GM12878 (cell line): Measurements from ENCODE around the gene SCMH1. TPM values are rescaled to one million over a fixed set of nuclear protein-coding genes. Genes with fewer than 3 reads are reported as not detected.

ENCODE experiments used
- ATAC-seq: fragments of 200-7000 bp; cut with Tn5 transposase; 3 replicates; pipeline ENCODE4 v1.9.1; 2020; ENCODE audit warnings: mild to moderate bottlenecking, moderate library complexity
- BruUV-seq: library from RNA; stranded (reverse); fragments of 400-500 nt; replicated peaks from 2 replicates; lab custom pipeline; 2021; lab: Mats Ljungman, UMichigan
- CTCF ChIA-PET: fragments of 300-600 bp; sonication (Branson Sonifier 250); formaldehyde crosslinking; extraction: SDS; loops from one replicate; lab custom pipeline; 2021; ENCODE audit warnings: inconsistent platforms; lab: Yijun Ruan, JAX
- POLR2A ChIA-PET: fragments of 350-600 bp; formaldehyde crosslinking; extraction: SDS; loops from one replicate; lab custom pipeline; 2021; ENCODE audit warnings: inconsistent platforms; lab: Charles Lee
- RAD21 ChIA-PET: fragments of 300-600 bp; sonication (Branson Sonifier 250); formaldehyde crosslinking; loops from one replicate; lab custom pipeline; 2023; ENCODE audit warnings: antibody characterized with exemption; ENCODE audit not compliant: unreplicated experiment; lab: Charles Lee
- SMC1A ChIA-PET: fragments of 300-600 bp; sonication (Branson Sonifier 250); formaldehyde crosslinking; loops from one replicate; lab custom pipeline; 2023; ENCODE audit not compliant: unreplicated experiment, uncharacterized antibody; lab: Charles Lee
- DNase-seq: peaks from one replicate; pipeline ENCODE4 v3.0.0-alpha.2; 2011; ENCODE audit warnings: low read depth, low spot score
- FAIRE-seq: peaks from 3 replicates; lab custom pipeline; 2011; peaks lifted over from hg19 to GRCh38; lab: Jason Lieb, UNC
- H2AFZ ChIP-seq: 2 replicates; pipeline ENCODE4 v1.6.0; 2011; ENCODE audit warnings: low read depth, low read length, control low read depth; ENCODE audit not compliant: control insufficient read depth
- H3K27ac ChIP-seq: 2 replicates; pipeline ENCODE4 v1.5.1; 2011; ENCODE audit warnings: control low read depth; ENCODE audit not compliant: control insufficient read depth, insufficient read depth
- H3K27me3 ChIP-seq, 2 experiments: replicated peaks in 1 of 2; 2 replicates each; pipeline versions ENCODE4 v1.6.0 to v1.6.1; 2011; ENCODE audit warnings: low read length in 1 of 2; ENCODE audit not compliant: control insufficient read depth in 2 of 2, insufficient read depth in 2 of 2
- H3K36me3 ChIP-seq, 2 experiments: 2 replicates each; pipeline ENCODE4 v1.5.1; 2011; ENCODE audit warnings: low read length in 1 of 2; ENCODE audit not compliant: control insufficient read depth in 2 of 2, insufficient read depth in 2 of 2
- H3K4me1 ChIP-seq: 2 replicates; pipeline ENCODE4 v1.6.1; 2011; ENCODE audit warnings: mild to moderate bottlenecking, low read length, moderate library complexity, mixed read lengths; ENCODE audit not compliant: control insufficient read depth, insufficient read depth
- H3K4me2 ChIP-seq: 2 replicates; pipeline ENCODE4 v1.6.0; 2011; ENCODE audit warnings: control low read depth; ENCODE audit not compliant: control insufficient read depth, insufficient read depth
- H3K4me3 ChIP-seq: fragments of 200-600 bp; sonication (generic); 2 replicates; pipeline ENCODE4 v1.5.1; 2016
- H3K79me2 ChIP-seq: 2 replicates; pipeline ENCODE4 v1.6.0; 2011; ENCODE audit warnings: low read length; ENCODE audit not compliant: control insufficient read depth, insufficient read depth
- H3K9ac ChIP-seq: 2 replicates; pipeline ENCODE4 v1.8.0; 2011; ENCODE audit warnings: low read length, control low read depth, mixed read lengths; ENCODE audit not compliant: control insufficient read depth, insufficient read depth
- H3K9me3 ChIP-seq: replicated peaks from 3 replicates; pipeline ENCODE4 v1.5.1; 2011; ENCODE audit warnings: mild to moderate bottlenecking, low read length; ENCODE audit not compliant: control insufficient read depth, insufficient read depth
- H4K20me1 ChIP-seq: 2 replicates; pipeline ENCODE4 v1.6.0; 2011; ENCODE audit not compliant: control insufficient read depth, insufficient read depth
- CUX1 ChIP-seq: IDR thresholded peaks from 2 replicates; pipeline ENCODE4 v1.6.1; 2012; ENCODE audit warnings: improper control_type of control experiment, low read depth, low read length; ENCODE audit not compliant: insufficient replicate concordance
- FOS ChIP-seq: IDR thresholded peaks from 3 replicates; pipeline ENCODE4 v1.6.1; 2011; ENCODE audit warnings: borderline replicate concordance; ENCODE audit not compliant: insufficient read length; ENCODE audit errors: extremely low read depth
- HDAC2 ChIP-seq: fragments of 200-600 bp; sonication (generic); IDR thresholded peaks from 2 replicates; pipeline ENCODE4 v1.6.1; 2017
- HDGF ChIP-seq: fragments of 450-650 bp; IDR thresholded peaks from 2 replicates; pipeline ENCODE4 v1.6.1; 2016; ENCODE audit warnings: antibody characterized with exemption
- MEF2B ChIP-seq: fragments of 450-650 bp; IDR thresholded peaks from 2 replicates; pipeline ENCODE4 v1.6.1; 2018; ENCODE audit warnings: mild to moderate bottlenecking, moderate library complexity; ENCODE audit not compliant: partially characterized antibody, poor library complexity, severe bottlenecking
- NR2C1 ChIP-seq: fragments of 450-650 bp; IDR thresholded peaks from 2 replicates; pipeline ENCODE4 v1.6.1; 2017; ENCODE audit warnings: antibody characterized with exemption, mild to moderate bottlenecking, moderate library complexity
- PBX3 ChIP-seq: IDR thresholded peaks from 2 replicates; pipeline ENCODE4 v1.6.1; 2011; ENCODE audit warnings: mild to moderate bottlenecking, low read depth, low read length, moderate library complexity; ENCODE audit not compliant: insufficient replicate concordance
- POLR2AphosphoS5 ChIP-seq: IDR thresholded peaks from 2 replicates; pipeline ENCODE4 v1.6.1; 2011; ENCODE audit warnings: mild to moderate bottlenecking, low read length, inconsistent platforms
- RB1 ChIP-seq: fragments of 450-650 bp; formaldehyde crosslinking; IDR thresholded peaks from 2 replicates; pipeline ENCODE4 v1.6.1; 2017; ENCODE audit warnings: mild to moderate bottlenecking, borderline replicate concordance
- RBBP5 ChIP-seq: fragments of 200-600 bp; sonication (generic); conservative IDR thresholded peaks from 2 replicates; pipeline ENCODE4 v1.6.1; 2016
- SMAD1 ChIP-seq: fragments of 450-650 bp; IDR thresholded peaks from 2 replicates; pipeline ENCODE4 v1.6.1; 2018; ENCODE audit warnings: mild to moderate bottlenecking, low read depth; ENCODE audit not compliant: partially characterized antibody
- TCF12 ChIP-seq: IDR thresholded peaks from 2 replicates; pipeline ENCODE4 v1.6.1; 2011; ENCODE audit warnings: low read depth, mild to moderate bottlenecking, low read length
- TCF3 ChIP-seq: IDR thresholded peaks from 2 replicates; pipeline ENCODE4 v1.6.1; 2012; ENCODE audit warnings: low read depth, mild to moderate bottlenecking, low read length, borderline replicate concordance; ENCODE audit not compliant: insufficient read depth
- ZBTB4 ChIP-seq: fragments of 450-650 bp; formaldehyde crosslinking; IDR thresholded peaks from 2 replicates; pipeline ENCODE4 v1.4.0; 2022; ENCODE audit warnings: mild to moderate bottlenecking, moderate library complexity
- ZNF384 ChIP-seq: IDR thresholded peaks from 2 replicates; pipeline ENCODE4 v1.6.1; 2012; ENCODE audit warnings: low read depth, mild to moderate bottlenecking, low read length, improper control_type of control experiment, borderline replicate concordance
- WGBS: methylation state at CpG from one replicate; pipeline ENCODE4 v1.1.6; 2016; ENCODE audit warnings: low lambda C conversion rate; ENCODE audit not compliant: insufficient replicate concordance, insufficient coverage; ENCODE audit errors: missing lambda C conversion rate; 5-methylcytosine and 5-hydroxymethylcytosine counted together
- in situ Hi-C: fragments of 300-500 bp; cut with MboI; formaldehyde crosslinking; loops from 9 replicates; pipeline ENCODE4 v1.14.3; 2018; ENCODE audit warnings: mixed read lengths
- intact Hi-C: fragments of 100-400 bp; cut with micrococcal nuclease; formaldehyde crosslinking; loops from one replicate; pipeline ENCODE4 v1.14.2; 2022; ENCODE audit not compliant: unreplicated experiment
- polyA plus RNA-seq, 11 experiments: library from polyadenylated mRNA; depleted of rRNA in 4 of 11; unstranded in 6 of 11; stranded (reverse) in 5 of 11; fragments of >200 nt; fragmentation: Nextera tagmentation in 4 of 11; fragmentation: Illumina TruSeq in 1 of 11; extraction: Ambion mirVana in 4 of 11; extraction: Trizol in 1 of 11; gene quantifications; 1 replicate in 1 of 11; 2 replicates in 10 of 11; pipeline versions ENCODE4 v1.2.1 to v1.2.3, GENCODE V29; 2011 to 2016; ENCODE audit warnings: inconsistent platforms in 2 of 11, missing spikeins in 2 of 11, low read depth in 1 of 11
- total RNA-seq, 4 experiments: library from RNA; depleted of rRNA in 3 of 4; stranded (reverse); fragments of >200 nt in 3 of 4; fragmentation: Illumina TruSeq in 1 of 4; extraction: Trizol in 1 of 4; gene quantifications; 2 replicates each; pipeline versions ENCODE4 v1.2.1 to v1.2.3, GENCODE V29; 2013 to 2021

The SCMH1 gene
- total and polyA plus RNA-seq, 10 of the 15 experiments (the other 5 are each of a cell fraction or from before 2014, with no cell fraction given), result 7.5 to 44.1 (median 27.8) TPM

GRCh38 chr1:41245659-41246058 lies 3.6 kb upstream of the SCMH1 start:
- Histone ChIP-seq H3K79me2 (peaks cover 25% of the 10 kb centered on the region), H3K4me2 (no peak overlapping the region), H3K36me3 (no peaks in the 10 kb centered on the region), H3K4me1 (peaks cover 8% of the 10 kb centered on the region), H3K9me3 (no peaks in the 10 kb centered on the region), H3K27me3 (no peaks in the 10 kb centered on the region), H3K9ac (no peak overlapping the region), H3K4me3 (no peak overlapping the region), H4K20me1 (no peaks in the 10 kb centered on the region), H2AFZ (no peak overlapping the region), H3K27ac (no peak overlapping the region)
- DNase-seq (no peak), FAIRE-seq (no peak), ATAC-seq (no peak)
- no TSS peak for BruUV-seq
- 96% methylated on average over 2 of the region's 2 CpGs for WGBS
- TF ChIP-seq PBX3, result no peak
- no peak for TF ChIP-seq HDAC2
- no peak for TF ChIP-seq RBBP5
- TF ChIP-seq NR2C1, result no peak
- TF ChIP-seq POLR2AphosphoS5, result no peak
- TF ChIP-seq MEF2B, result no peak
- TF ChIP-seq RB1, result no peak
- TF ChIP-seq SMAD1, result no peak
- no peak for TF ChIP-seq TCF12
- TF ChIP-seq HDGF, result no peak
- no peak for TF ChIP-seq FOS
- no peak for TF ChIP-seq ZNF384
- no peak for TF ChIP-seq ZBTB4 (CRISPR knock-in tag)
- no peak for TF ChIP-seq CUX1
- no peak for TF ChIP-seq TCF3
- POLR2A ChIA-PET, result interaction anchor here (0.5 kb wide), 1 partner anchor 155 kb away, joined by 5 read pairs; no protein-coding TSS in a partner anchor
- CTCF ChIA-PET, result no interaction called here
- SMC1A ChIA-PET, result no interaction called here
- in situ Hi-C loops, result no loop called here
- intact Hi-C loops, result no loop called here
- RAD21 ChIA-PET, result no interaction called here
